HG03135 (cell line): Measurements from ENCODE around the gene LACC1.

Experiments
- ATAC-seq: cut with Tn5 transposase; IDR thresholded peaks from one replicate; pipeline ENCODE4 v1.9.1; 2021; ENCODE audit warnings: mild to moderate bottlenecking, moderate library complexity; ENCODE audit not compliant: unreplicated experiment

The LACC1 gene

GRCh38 chr13:43879755-43880181, at the start of gene LACC1:
LACC1 (plus strand) TSS chr13:43879904; CDS start chr13:43880986, 1,082 bp downstream.
- peak; percentile 50 for ATAC-seq

DNA sequence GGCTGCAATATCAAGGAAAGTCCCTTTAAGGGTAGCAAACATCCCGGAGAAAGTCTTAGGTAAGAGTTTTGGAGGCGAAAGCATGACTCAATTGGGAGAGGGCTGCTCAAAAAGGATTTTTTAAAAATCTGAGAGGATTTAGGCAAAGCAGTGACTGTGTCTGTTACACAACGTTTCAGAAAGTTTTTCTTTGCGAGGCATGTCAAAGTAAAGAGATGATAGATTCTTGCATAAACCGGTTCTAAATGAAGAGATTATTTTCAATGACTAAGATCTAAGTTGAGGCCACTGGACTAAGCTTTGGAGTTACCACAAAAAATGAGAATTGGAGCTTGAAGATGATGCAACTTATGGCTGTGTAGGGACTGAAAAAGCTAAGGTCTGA, 49.2 kb upstream of the LACC1 start:
- no peak for ATAC-seq

DNA sequence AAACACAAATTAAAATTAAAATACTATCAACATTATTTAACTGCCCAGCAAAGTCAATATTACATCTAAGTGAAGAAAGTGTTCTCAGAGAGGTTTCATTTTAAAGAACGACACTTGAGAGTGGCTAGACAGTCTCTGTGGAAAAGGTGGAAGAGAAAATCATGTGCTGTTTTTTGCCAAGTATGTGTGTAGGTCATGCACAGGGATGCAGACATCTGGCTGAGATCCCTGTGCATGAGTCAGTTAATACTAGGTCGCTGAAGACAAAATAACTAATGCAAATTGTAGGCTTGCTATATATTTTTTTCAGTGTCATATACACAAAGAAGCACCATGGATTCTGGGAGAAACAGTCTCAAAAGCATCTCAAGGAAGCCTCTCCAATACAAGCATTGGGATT, 48.6 kb upstream of the LACC1 start:
- ATAC-seq: no peak

DNA sequence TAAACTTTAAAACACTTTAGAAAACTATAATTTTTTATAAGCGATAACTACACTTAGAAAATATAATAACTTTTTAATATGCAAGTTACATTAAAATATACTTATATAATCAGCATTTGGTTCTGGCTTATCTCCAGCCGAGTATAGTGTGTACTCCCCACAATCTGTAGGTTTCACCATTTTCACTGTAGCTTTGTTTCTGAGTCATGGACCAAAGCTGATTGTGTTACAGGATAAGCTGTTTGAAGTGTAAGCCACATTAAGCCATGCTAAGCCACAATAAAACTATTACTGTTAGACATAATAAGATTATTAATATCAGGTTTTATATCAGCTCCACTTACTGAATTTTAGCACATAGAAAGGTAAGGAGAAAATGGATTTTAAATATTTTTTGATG, 44.0 kb upstream of the LACC1 start:
- ATAC-seq: no peak

GRCh38 chr13:43838909-43839308, 40.8 kb upstream of the LACC1 start:
- no peak for ATAC-seq

DNA sequence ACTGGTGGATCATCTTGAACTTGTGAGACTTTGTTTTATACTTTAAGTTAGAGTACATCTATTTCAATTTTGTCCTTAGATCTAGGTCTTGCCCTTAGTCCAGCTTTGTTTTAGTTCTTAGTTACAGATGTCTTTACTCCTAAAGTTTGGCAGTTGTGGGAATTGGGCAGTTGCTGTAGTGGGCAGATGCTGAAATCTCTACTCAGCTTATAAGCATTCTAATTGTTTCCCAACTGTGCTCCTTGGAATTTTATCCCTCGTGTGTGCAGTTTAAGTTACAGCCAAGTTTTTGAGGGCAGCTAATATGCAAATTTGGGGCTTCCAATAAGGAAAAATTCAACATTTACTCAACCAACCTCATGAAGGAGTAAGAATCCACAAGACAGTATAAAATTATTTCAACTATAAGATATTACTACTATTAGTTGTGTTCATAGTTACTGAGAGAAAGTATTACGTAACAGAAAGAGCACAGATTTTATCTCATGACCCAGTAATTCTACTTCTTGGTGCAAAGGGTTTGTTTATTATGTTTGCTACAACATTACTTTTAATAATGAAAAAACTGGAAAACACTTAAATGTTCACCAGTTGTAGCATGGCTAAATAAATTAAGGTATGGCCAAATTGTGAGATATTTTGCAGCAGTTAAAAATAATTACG, 33.1 kb upstream of the LACC1 start:
- ATAC-seq: no peak

DNA sequence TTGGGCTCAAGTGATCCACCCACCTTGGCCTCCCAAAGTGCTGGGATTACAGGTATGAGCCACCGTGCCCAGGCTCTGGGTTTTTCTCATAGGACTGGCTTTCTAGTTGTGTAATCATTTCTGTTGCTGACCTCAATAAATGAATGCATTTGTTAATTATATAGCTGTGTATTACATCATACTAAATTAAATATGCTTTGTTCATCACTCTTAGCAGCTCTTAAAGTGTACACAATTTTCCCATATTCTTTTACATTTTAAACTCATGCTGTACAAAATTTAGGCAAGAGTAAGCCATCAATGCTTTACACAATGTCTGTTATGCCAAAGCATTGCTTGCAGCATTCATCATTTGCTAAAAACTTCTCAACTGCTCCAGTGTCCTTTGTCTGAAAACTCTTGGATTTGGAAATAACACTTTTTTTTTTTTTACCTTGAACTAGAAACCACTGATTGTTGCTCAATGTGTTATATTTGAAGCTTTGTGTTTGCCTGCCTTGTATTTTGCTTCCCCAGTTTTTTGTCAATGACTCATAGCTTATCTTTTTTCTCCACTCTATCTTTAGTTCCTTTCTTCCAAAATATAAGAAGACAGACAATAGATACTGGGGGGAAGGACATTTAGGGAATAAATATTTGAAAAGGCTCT, 31.6 kb upstream of the LACC1 start:
- no peak for ATAC-seq

- no peak for ATAC-seq
Observed at GRCh38 chr13:43850873-43851272, 28.8 kb upstream of the LACC1 start.

GRCh38 chr13:43852923-43853404, 26.7 kb upstream of the LACC1 start:
- no peak for ATAC-seq

- no peak for ATAC-seq
Observed at GRCh38 chr13:43861863-43862262, 17.8 kb upstream of the LACC1 start.

DNA sequence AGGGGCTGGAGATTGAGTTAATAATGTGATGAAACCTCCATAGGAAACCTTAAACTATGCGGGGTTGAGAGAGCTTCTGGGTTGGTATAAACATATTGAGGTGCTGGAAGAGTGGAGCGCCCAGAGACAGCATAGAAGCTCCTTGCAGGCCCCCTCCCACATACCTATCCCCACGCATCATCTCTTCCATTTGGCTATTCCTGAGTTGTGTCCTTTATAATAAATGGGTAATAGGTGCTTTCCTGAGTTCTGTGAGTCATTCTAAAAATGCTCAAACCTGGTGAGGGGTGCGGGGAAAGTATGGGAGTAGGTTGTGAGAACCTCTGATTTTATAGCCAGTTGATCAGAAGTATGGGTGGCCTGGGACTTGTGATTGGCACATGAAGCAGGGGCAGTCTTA, 14.8 kb upstream of the LACC1 start:
- no peak for ATAC-seq

DNA sequence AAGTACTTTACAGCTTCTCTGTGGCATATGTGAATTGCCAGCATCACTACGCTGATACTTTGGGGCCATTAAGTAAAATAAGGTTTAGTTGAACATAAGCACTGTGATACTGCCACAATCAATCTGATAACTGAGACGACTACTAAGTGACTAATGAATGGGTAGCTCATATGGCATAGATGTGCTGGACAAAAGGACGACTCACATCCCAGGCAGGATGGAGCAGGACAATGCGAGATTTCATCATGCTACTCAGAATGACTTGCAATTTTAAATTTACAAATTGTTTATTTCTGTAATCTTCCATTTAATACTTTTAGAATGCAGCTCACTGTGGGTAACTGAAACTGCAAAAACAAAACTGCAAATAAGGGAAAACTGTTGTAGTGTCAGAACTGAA, 13.8 kb upstream of the LACC1 start:
- ATAC-seq: no peak

- ATAC-seq: no peak
Observed at GRCh38 chr13:43872181-43872580, 7.5 kb upstream of the LACC1 start.

- no peak for ATAC-seq
Observed at GRCh38 chr13:43874504-43875092, 5.1 kb upstream of the LACC1 start.

DNA sequence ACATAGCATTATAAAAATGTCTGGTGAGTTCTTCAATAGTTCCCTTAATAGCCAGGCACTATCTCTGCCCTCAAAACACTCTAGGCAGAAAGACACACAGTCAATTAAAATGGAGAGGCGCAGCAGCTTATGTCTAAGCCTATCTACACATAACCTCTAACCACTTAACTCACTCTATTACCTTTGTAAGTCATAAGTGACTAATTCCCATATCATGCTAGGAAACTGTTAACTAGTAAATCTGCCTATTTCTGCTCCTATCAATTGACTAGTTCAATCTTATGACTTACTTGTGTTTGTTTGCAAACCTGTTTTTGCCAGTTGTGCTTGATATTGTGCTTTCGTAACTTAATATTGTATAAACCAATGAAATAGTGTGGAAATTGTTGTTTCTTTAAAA, 3.3 kb upstream of the LACC1 start:
- no peak for ATAC-seq

DNA sequence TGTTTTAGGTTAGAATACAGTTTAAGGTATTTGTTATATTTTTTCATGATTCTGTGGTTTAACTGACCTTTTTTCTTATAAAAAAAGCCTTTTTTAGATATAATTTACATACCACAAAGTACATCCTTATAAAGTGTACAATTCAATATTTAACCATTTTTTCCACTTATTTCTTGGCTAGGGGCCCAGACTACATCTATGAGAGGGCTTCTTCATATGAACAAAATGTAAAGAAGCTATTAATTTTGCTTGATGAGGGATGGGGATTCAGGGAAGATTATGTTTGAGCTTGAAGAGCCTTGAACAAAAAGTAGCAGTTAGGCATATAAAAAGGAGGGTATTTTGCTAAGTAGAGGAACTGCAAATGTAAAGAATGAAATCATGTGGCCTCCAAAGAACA, 2.4 kb upstream of the LACC1 start:
- no peak for ATAC-seq

DNA sequence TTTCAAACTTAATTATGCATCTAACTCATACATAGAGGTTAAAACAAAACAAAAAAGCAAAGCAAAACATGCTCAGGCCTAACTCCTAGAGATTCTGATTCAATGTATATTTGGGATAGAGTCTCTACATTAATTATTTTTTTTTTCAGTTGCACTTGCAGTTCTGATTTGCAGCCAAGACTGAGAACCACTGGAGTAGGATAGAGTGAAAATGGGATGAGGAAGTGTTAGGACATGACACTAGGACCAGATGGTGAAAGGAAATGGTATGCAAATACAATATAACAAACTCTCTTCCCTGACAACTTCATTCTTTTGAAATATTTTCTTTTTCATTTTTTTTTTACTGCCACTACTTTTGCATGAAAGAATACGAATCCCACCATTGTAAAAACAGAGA, 1.9 kb upstream of the LACC1 start:
- ATAC-seq: no peak

DNA sequence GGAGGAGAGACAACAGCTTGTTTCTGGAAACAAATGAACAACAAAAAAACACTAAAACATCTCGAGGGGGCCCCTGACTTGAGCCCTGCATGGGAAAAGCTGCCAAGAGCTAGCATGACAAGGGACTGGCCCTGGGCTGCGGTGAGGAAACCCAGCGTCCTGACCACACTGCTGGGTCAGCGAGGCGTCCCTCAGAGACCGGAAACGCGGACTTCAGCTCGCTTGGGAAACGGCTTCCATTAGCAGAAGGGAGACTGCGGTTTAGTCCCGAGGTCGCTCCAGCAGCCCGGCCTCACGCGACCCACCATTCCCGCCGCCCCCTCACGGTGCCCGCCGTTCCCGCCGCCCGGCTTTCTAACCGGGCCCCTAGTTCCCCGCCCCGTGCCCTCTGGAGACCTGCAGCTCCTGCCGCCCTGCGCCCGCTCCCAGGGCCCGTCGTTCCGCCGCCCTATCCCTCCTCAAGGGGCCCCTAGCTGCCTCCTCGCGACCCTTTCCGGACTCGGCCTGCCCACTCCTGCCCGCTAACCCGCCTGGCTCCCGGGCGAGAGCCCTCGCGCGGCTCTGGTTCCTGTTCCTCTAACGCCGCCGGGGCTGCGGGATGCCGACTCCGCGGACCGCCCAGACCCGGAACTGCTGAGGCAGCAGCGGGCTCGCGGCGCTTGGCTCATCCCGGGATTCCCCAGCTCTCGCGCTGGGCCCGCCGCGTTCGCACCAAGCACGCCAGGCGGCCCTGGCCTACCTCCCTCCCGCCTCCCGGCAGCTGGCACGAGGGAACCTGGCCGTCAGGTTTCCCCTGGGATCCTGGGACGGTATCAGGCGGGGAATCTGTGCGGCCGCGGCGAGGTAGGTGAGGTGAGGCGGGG, 581 bp upstream of the LACC1 start, which contains the start of gene CCDC122:
TSS of gene CCDC122 (minus strand) at position 849 of the 863 bp plus-strand sequence. CDS start 10,364 bp downstream, outside the sequence.
- peak; percentile 73 for ATAC-seq

- no peak for ATAC-seq
Observed at GRCh38 chr13:43880214-43880855, 631 bp downstream of the LACC1 start.

- ATAC-seq: no peak
Observed at GRCh38 chr13:43880926-43881325, 1.2 kb downstream of the LACC1 start.

DNA sequence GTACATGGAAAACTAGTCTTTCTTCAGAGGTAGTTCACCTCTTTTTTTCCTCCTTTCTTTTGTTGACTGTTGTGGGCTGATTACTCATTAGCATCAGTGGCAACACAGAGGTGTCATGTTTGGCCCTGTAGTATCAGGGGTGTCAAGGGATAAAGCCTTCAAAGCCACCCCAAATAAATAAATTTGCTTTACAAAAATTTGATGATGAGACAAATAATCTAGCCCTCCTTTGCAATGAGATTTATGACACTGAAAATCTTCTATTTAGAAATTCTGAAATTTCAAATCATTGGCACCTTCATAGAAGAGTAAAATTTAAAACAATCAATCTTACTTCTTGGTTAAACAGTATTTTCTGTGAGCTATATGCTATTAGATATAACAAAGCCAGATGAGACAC, 1.9 kb downstream of the LACC1 start:
- no peak for ATAC-seq
